GM19455 (cell line): Measurements from ENCODE around the gene TNFAIP8L3.
"Not testable (repeated sequence)": the region's sequence is repeated elsewhere in the genome, so short reads cannot be mapped to it uniquely, and the experiment has no call there.

Experiments
- ATAC-seq: cut with Tn5 transposase; IDR thresholded peaks from one replicate; pipeline ENCODE4 v1.9.1; 2021; ENCODE audit not compliant: unreplicated experiment

The TNFAIP8L3 gene

GRCh38 chr15:51094606-51095569 lies at the start of gene TNFAIP8L3:
Gene TNFAIP8L3 (minus strand): TSS chr15:51094906. CDS start chr15:51094595, 311 bp downstream.
- ATAC-seq: no peak

- no peak for ATAC-seq
These were observed 49.4 kb upstream of the TNFAIP8L3 start for GRCh38 chr15:51144021-51144532.

- ATAC-seq: not testable (repeated sequence)
These were observed 45.6 kb upstream of the TNFAIP8L3 start for GRCh38 chr15:51140347-51140746.

GRCh38 chr15:51139091-51139490 lies 44.4 kb upstream of the TNFAIP8L3 start:
- ATAC-seq: no peak

- no peak for ATAC-seq
These were observed 43.2 kb upstream of the TNFAIP8L3 start for GRCh38 chr15:51137880-51138430.

- ATAC-seq: no peak
These were observed 42.3 kb upstream of the TNFAIP8L3 start for GRCh38 chr15:51137024-51137423.

- ATAC-seq: no peak
These were observed 40.6 kb upstream of the TNFAIP8L3 start for GRCh38 chr15:51135276-51135675.

GRCh38 chr15:51134416-51135199 lies 39.9 kb upstream of the TNFAIP8L3 start:
- no peak for ATAC-seq

- no peak for ATAC-seq
These were observed 38.5 kb upstream of the TNFAIP8L3 start for GRCh38 chr15:51133140-51133765.

- no peak for ATAC-seq
These were observed 37.9 kb upstream of the TNFAIP8L3 start for GRCh38 chr15:51132384-51133139.

GRCh38 chr15:51131596-51132290 lies 37.0 kb upstream of the TNFAIP8L3 start:
- no peak for ATAC-seq

- ATAC-seq: no peak
These were observed 35.6 kb upstream of the TNFAIP8L3 start for GRCh38 chr15:51130344-51130743.

GRCh38 chr15:51129535-51130188 lies 35.0 kb upstream of the TNFAIP8L3 start:
- ATAC-seq: no peak

- no peak for ATAC-seq
These were observed 34.0 kb upstream of the TNFAIP8L3 start for GRCh38 chr15:51128701-51129100.

- ATAC-seq: no peak
These were observed 32.1 kb upstream of the TNFAIP8L3 start for GRCh38 chr15:51126842-51127241.

- ATAC-seq: not testable (repeated sequence)
These were observed 28.3 kb upstream of the TNFAIP8L3 start for GRCh38 chr15:51123002-51123401.

- ATAC-seq: no peak
These were observed 27.0 kb upstream of the TNFAIP8L3 start for GRCh38 chr15:51121631-51122225.

GRCh38 chr15:51121118-51121517 lies 26.4 kb upstream of the TNFAIP8L3 start:
- ATAC-seq: no peak

- ATAC-seq: no peak
These were observed 24.4 kb upstream of the TNFAIP8L3 start for GRCh38 chr15:51119120-51119519.
